ENCODE data around the gene CFAP251. TPM values are rescaled to one million over a fixed set of nuclear protein-coding genes. Genes with fewer than 3 reads are reported as not detected.

Gene CFAP251
- total RNA-seq, 1 experiment from 2014 or later, result 0.81 TPM

DNA sequence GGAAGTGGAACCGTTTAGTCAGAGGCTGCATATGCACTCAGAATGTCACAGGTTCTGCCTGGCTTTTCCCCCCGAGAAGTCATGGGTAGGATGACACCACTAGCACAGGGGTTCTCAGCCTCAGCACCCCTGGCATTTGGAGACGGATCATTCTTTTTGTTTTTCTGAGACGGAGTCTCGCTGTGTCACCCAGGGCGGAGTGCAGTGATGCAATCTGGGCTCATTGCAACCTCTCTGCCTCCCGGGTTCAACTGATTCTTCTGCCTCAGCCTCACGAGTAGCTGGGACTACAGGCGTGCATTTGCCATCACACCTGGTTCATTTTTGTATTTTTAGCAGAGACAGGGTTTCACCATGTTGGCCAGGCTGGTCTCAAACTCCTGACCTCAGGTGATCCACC lies 131.4 kb downstream of the CFAP251 start:
- Histone ChIP-seq H3T11ph (ENCODE audit: low read length) (no peak overlapping the region), H3K23me2 (ENCODE audit: insufficient read length, low read depth, low read length, poor library complexity, severe bottlenecking) (no peaks in the 10 kb centered on the region), H4K91ac (ENCODE audit: insufficient read length, low read depth, low read length) (no peak overlapping the region), H3K14ac (ENCODE audit: insufficient read depth, low read length) (no peak overlapping the region), H2BK12ac (ENCODE audit: insufficient read length, low read depth, low read length) (no peak overlapping the region), H3K79me1 (ENCODE audit: insufficient read depth, low read depth, low read length, poor library complexity, severe bottlenecking) (no peaks in the 10 kb centered on the region), H2BK15ac (ENCODE audit: low read depth, low read length) (no peak overlapping the region), H2BK120ac (ENCODE audit: low read depth, low read length, poor library complexity, severe bottlenecking) (no peak overlapping the region), H2AK5ac (ENCODE audit: insufficient read length, low read length) (no peak overlapping the region), H2AFZ (ENCODE audit: low read length) (no peak overlapping the region), H3K27ac (ENCODE audit: insufficient read length, low read depth, low read length) (no peak overlapping the region), H2BK20ac (ENCODE audit: low read depth, low read length, poor library complexity, severe bottlenecking) (no peak overlapping the region), H3K27me3 (ENCODE audit: insufficient read depth, low read length) (no peaks in the 10 kb centered on the region), H3K4me1 (ENCODE audit: insufficient read depth, low read length) (no peaks in the 10 kb centered on the region), H4K5ac (ENCODE audit: insufficient read length, low read depth, low read length) (no peak overlapping the region), H3K4ac (ENCODE audit: low read depth, low read length) (no peak overlapping the region), H4K8ac (replicated peaks; ENCODE audit: insufficient read length, low read depth, low read length) (no peak overlapping the region), H2BK5ac (ENCODE audit: insufficient read length, low read length) (no peak overlapping the region), H3K4me2 (ENCODE audit: insufficient read depth, insufficient read length, low read length) (no peak overlapping the region), H3K56ac (ENCODE audit: insufficient read length, low read depth, low read length) (no peak overlapping the region), H3K79me2 (ENCODE audit: insufficient read depth, low read length) (no peaks in the 10 kb centered on the region), H3K18ac (ENCODE audit: insufficient read length, low read depth, low read length) (no peak overlapping the region), H4K20me1 (ENCODE audit: control insufficient read depth, insufficient read depth, insufficient read length) (no peaks in the 10 kb centered on the region), H3K9me3 (ENCODE audit: control insufficient read depth, low read depth, low read length) (no peaks in the 10 kb centered on the region), H3K23ac (ENCODE audit: insufficient read length, low read depth, low read length) (no peak overlapping the region), H3K9ac (ENCODE audit: extremely low read depth, insufficient read length, low read length) (no peak overlapping the region)
- H3K4me3 Mint-ChIP-seq, result no peak overlapping the region
- no CpG with 5 or more reads among the region's 9 CpGs for WGBS (ENCODE audit: extremely low coverage, insufficient read length, low lambda C conversion rate)
- TF ChIP-seq, protein P1, sequence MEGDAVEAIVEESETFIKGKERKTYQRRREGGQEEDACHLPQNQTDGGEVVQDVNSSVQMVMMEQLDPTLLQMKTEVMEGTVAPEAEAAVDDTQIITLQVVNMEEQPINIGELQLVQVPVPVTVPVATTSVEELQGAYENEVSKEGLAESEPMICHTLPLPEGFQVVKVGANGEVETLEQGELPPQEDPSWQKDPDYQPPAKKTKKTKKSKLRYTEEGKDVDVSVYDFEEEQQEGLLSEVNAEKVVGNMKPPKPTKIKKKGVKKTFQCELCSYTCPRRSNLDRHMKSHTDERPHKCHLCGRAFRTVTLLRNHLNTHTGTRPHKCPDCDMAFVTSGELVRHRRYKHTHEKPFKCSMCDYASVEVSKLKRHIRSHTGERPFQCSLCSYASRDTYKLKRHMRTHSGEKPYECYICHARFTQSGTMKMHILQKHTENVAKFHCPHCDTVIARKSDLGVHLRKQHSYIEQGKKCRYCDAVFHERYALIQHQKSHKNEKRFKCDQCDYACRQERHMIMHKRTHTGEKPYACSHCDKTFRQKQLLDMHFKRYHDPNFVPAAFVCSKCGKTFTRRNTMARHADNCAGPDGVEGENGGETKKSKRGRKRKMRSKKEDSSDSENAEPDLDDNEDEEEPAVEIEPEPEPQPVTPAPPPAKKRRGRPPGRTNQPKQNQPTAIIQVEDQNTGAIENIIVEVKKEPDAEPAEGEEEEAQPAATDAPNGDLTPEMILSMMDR (conservative IDR thresholded peaks at IDR 0.05), result no peak
- H3K4me1 Mint-ChIP-seq, result peaks cover 0 to 4% of the 10 kb centered on the region in 2 experiments; a peak in 3 of 4 replicates
- no peaks in the 10 kb centered on the region; the same call in 1 of the 2 replicates for H3K27me3 Mint-ChIP-seq (ENCODE audit: low read depth)
- DNase-seq, result no peak
- H3K36me3 Mint-ChIP-seq (ENCODE audit: insufficient read depth in 1 of 3, low read depth in 3 of 3), result peaks cover 5 to 38% (median 35%) of the 10 kb centered on the region in 3 experiments; a peak in 6 of 7 replicates
- H3K27ac Mint-ChIP-seq, result peak overlapping the region in 2 of 3 experiments; percentile 64; a peak in 3 of 7 replicates
- no peaks in the 10 kb centered on the region for H3K9me3 Mint-ChIP-seq

Measured in H9 (cell line).